MM.1S (cell line): ENCODE data around the gene UPK3B.
"Not testable (repeated sequence)": the region's sequence is repeated elsewhere in the genome, so short reads cannot be mapped to it uniquely, and the experiment has no call there.

Source experiments
- DNase-seq: peaks from one replicate; pipeline ENCODE4 v3.0.0-alpha.2; 2015
- H2AFZ ChIP-seq: fragments of 300-600 bp; sonication (generic); 2 replicates; pipeline ENCODE4 v1.6.0; 2016; ENCODE audit warnings: antibody characterized with exemption, low read length
- H3F3A ChIP-seq: fragments of 300-600 bp; sonication (generic); 2 replicates; pipeline ENCODE4 v1.6.1; 2016; ENCODE audit warnings: mild to moderate bottlenecking, antibody characterized with exemption, low read length, moderate library complexity, mixed read lengths; ENCODE audit not compliant: insufficient read depth
- H3K27ac ChIP-seq: fragments of 300-600 bp; sonication (generic); 2 replicates; pipeline ENCODE4 v1.5.1; 2016; ENCODE audit warnings: mild to moderate bottlenecking, low read length
- H3K27me3 ChIP-seq: fragments of 300-600 bp; sonication (generic); replicated peaks from 2 replicates; pipeline ENCODE4 v1.6.0; 2016; ENCODE audit warnings: low read length; ENCODE audit not compliant: insufficient read depth
- H3K36me3 ChIP-seq: fragments of 300-600 bp; sonication (generic); replicated peaks from 2 replicates; pipeline ENCODE4 v1.6.1; 2016; ENCODE audit warnings: mild to moderate bottlenecking, low read length, mixed read lengths; ENCODE audit not compliant: insufficient read depth
- H3K4me1 ChIP-seq: fragments of 300-600 bp; sonication (generic); 2 replicates; pipeline ENCODE4 v1.6.1; 2016; ENCODE audit warnings: low read length, mixed read lengths
- H3K4me2 ChIP-seq: fragments of 300-600 bp; sonication (generic); 2 replicates; pipeline ENCODE4 v1.6.0; 2016; ENCODE audit warnings: low read depth, low read length
- H3K4me3 ChIP-seq: fragments of 300-600 bp; sonication (generic); 2 replicates; pipeline ENCODE4 v1.5.1; 2016; ENCODE audit warnings: low read length, mixed read lengths
- H3K79me2 ChIP-seq: fragments of 300-600 bp; sonication (generic); 2 replicates; pipeline ENCODE4 v1.6.1; 2016; ENCODE audit warnings: mixed run types, low read length, mixed read lengths
- H3K9ac ChIP-seq: fragments of 300-600 bp; sonication (generic); 2 replicates; pipeline ENCODE4 v1.6.1; 2016; ENCODE audit warnings: low read length, mixed read lengths
- H3K9me2 ChIP-seq: fragments of 300-600 bp; sonication (generic); replicated peaks from 2 replicates; pipeline ENCODE4 v1.6.1; 2016; ENCODE audit warnings: mild to moderate bottlenecking, low read length, mixed read lengths; ENCODE audit not compliant: insufficient read depth
- H3K9me3 ChIP-seq: fragments of 300-600 bp; sonication (generic); replicated peaks from 2 replicates; pipeline ENCODE4 v1.6.1; 2016; ENCODE audit warnings: mild to moderate bottlenecking, low read length, mixed read lengths; ENCODE audit not compliant: insufficient read depth
- H4K20me1 ChIP-seq: fragments of 300-600 bp; sonication (generic); 2 replicates; pipeline ENCODE4 v1.6.1; 2016; ENCODE audit warnings: mild to moderate bottlenecking, low read length, moderate library complexity, mixed read lengths; ENCODE audit not compliant: insufficient read depth

The UPK3B gene

DNA sequence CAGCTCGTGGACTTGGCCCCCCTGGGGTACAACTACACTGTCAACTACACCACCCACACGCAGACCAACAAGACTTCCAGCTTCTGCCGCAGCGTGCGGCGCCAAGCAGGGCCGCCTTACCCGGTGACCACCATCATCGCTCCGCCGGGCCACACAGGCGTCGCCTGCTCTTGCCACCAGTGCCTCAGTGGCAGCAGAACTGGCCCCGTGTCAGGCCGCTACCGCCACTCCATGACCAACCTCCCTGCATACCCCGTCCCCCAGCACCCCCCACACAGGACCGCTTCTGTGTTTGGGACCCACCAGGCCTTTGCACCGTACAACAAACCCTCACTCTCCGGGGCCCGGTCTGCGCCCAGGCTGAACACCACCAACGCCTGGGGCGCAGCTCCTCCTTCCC, 27.7 kb upstream of the UPK3B start:
- not testable (repeated sequence) for H3K9me2 ChIP-seq, H2AFZ ChIP-seq, H3K27me3 ChIP-seq, H3F3A ChIP-seq, H3K79me2 ChIP-seq, DNase-seq, H4K20me1 ChIP-seq, H3K4me2 ChIP-seq, H3K36me3 ChIP-seq, H3K27ac ChIP-seq, H3K9ac ChIP-seq, H3K4me3 ChIP-seq, H3K9me3 ChIP-seq, H3K4me1 ChIP-seq

DNA sequence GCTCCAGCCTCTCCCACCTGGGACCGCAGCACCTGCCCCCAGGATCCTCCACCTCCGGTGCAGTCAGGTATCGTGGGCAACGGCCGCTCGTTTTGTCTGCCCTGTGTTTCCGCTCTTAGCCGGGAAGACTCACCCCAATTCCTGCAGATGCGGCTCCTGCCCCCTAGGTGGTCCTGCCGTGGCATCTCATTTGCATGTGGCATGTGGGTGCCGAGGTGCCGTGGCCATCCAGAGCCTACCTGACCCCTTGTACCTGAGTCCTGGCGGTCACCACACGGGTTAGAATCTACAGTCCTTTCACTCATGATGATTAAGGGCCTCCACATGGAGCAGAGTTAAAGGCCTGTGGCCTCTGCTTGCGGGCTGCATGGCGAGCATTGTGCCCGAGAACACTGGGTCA, 27.3 kb upstream of the UPK3B start:
- not testable (repeated sequence) for H3K9ac ChIP-seq, H3K27me3 ChIP-seq, H3K4me3 ChIP-seq, DNase-seq, H2AFZ ChIP-seq, H3K27ac ChIP-seq, H3K9me3 ChIP-seq, H3F3A ChIP-seq, H3K4me2 ChIP-seq, H3K9me2 ChIP-seq, H3K79me2 ChIP-seq, H3K4me1 ChIP-seq, H4K20me1 ChIP-seq, H3K36me3 ChIP-seq

DNA sequence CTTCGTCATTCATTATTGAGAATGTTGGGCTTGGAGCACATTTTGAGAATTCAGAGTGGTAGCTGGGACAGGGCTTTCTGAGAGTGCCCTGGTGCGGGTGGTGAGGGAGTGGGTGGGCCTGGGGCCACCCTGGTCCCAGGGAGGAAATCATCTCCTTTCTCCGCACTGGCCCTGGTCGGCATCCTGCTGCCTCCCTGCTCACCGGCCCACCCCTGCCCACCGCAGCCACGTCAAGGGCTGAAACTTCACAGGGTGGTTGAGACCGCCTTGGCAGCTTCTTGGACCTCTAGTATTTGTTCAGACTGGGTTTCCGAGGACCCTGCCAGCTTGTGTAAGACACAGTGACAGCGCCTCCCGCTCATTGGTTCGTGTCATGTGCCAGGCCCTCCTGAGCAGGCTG, 25.9 kb upstream of the UPK3B start:
- H3K4me1 ChIP-seq, H4K20me1 ChIP-seq, H3K27me3 ChIP-seq, H3K9me3 ChIP-seq, H3K27ac ChIP-seq, H3K9me2 ChIP-seq, DNase-seq, H3K4me2 ChIP-seq, H3K4me3 ChIP-seq, H3K9ac ChIP-seq, H3F3A ChIP-seq, H3K36me3 ChIP-seq, H3K79me2 ChIP-seq, H2AFZ ChIP-seq: not testable (repeated sequence)

DNA sequence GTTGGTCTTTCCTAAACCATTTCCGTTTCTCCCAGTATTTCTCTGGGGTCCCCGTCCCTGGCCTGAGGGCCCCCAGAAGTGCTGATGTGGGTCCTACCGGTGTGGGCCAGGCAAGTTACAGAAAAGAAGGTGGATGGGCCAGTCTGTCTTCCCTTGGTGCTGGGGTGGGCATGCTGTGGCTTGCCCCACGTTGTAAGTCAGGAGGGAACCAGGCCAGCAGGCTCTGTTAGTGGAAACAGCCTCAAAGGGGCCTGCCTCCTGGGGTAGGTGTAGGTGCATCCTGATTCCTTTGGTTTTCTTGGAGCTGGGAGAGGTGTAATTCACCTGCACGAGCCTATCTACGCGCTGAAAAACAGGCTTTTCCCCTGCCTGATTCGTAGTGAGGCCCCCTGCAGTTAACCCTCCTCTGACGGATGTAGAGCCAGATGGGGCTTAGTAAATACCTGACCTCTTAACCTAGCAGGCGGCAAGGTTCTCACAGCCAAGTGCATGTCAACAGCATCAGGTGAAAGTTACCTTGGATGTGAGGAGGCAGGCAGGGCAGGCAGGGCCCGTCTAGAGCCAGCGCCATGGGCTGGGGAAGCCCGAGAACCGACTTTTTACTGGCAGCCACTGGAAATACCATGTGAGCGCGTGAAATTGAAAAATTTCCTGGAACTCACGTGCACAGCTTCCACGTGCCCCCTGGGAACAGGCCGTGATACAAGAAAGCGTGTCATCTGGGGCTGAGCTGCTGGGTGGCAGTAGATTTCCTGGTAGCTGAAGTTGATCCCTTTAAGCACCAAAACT, 24.3 kb upstream of the UPK3B start:
- not testable (repeated sequence) for H3K27me3 ChIP-seq, H3K79me2 ChIP-seq, H2AFZ ChIP-seq, H3K4me3 ChIP-seq, H3K36me3 ChIP-seq, H4K20me1 ChIP-seq, H3K27ac ChIP-seq, H3K4me2 ChIP-seq, H3K4me1 ChIP-seq, H3K9me3 ChIP-seq, DNase-seq, H3F3A ChIP-seq, H3K9me2 ChIP-seq, H3K9ac ChIP-seq

DNA sequence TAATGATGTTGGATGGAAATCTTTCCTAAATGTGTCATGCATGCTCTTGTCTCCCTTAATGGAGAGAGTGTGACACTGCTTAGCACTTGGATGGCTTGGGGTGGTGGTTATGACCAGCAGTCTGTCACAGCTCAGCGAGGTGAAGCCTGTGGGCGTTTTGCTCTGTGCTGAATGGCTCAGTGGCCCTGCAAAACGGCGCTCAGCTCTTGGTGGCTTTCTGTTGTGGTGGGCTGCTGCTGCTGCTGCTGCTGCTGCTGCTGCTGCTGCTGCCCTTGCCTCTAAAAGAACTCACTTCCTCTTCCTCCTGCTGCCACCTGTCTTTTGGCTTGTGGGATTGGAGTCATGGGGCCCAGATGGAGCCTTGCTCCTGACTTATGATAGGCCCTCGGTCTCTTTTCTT, 23.7 kb upstream of the UPK3B start:
- H3F3A ChIP-seq, DNase-seq, H3K9me3 ChIP-seq, H3K4me2 ChIP-seq, H3K4me1 ChIP-seq, H3K9me2 ChIP-seq, H3K79me2 ChIP-seq, H3K27me3 ChIP-seq, H3K27ac ChIP-seq, H3K9ac ChIP-seq, H4K20me1 ChIP-seq, H3K36me3 ChIP-seq, H2AFZ ChIP-seq, H3K4me3 ChIP-seq: not testable (repeated sequence)

DNA sequence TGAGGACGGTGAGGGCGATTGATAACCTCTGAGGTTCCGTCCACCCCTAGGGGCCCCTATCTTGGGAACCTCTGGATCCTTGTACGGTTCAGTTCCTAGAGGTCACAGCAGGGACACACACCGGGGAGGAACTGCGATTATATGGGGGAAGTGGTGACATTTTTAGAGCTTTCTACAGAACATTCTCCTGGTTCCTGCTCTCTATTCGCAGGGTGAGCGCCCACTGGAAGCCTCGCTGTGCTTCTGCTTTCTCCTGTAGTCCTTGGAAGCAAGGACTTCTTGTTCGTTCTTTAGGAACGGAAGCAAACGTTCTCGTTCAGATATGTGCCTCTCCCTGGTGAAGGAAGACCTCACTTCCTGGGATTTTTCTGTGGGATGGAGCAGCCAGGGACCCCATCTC, 22.4 kb upstream of the UPK3B start:
- not testable (repeated sequence) for H3K9ac ChIP-seq, H4K20me1 ChIP-seq, H3K9me2 ChIP-seq, H3F3A ChIP-seq, H3K36me3 ChIP-seq, H3K9me3 ChIP-seq, H2AFZ ChIP-seq, H3K79me2 ChIP-seq, H3K4me2 ChIP-seq, H3K27ac ChIP-seq, DNase-seq, H3K4me1 ChIP-seq, H3K4me3 ChIP-seq, H3K27me3 ChIP-seq

DNA sequence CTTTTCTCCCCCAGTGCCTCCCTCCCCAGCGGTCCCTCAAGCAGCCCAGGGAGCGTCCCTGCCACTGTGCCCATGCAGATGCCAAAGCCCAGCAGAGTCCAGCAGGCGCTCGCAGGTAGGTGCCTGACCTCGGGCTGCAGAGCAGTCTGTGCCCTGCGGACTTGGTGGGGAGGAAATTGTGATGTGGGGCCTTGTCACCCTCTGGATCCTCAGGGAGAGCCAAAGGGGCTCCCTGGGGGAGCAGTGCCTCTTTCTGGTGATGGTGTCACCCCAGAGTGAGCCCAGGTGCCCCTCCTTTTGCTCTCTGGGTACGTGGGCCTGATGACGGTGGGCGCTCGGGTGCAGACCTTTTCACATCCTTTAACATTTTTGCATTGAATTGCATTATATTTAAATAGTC, 18.2 kb upstream of the UPK3B start:
- not testable (repeated sequence) for H4K20me1 ChIP-seq, H3K27me3 ChIP-seq, H3K4me3 ChIP-seq, H3K4me1 ChIP-seq, H3K79me2 ChIP-seq, H3K9me3 ChIP-seq, DNase-seq, H3F3A ChIP-seq, H3K4me2 ChIP-seq, H2AFZ ChIP-seq, H3K36me3 ChIP-seq, H3K9me2 ChIP-seq, H3K27ac ChIP-seq, H3K9ac ChIP-seq

DNA sequence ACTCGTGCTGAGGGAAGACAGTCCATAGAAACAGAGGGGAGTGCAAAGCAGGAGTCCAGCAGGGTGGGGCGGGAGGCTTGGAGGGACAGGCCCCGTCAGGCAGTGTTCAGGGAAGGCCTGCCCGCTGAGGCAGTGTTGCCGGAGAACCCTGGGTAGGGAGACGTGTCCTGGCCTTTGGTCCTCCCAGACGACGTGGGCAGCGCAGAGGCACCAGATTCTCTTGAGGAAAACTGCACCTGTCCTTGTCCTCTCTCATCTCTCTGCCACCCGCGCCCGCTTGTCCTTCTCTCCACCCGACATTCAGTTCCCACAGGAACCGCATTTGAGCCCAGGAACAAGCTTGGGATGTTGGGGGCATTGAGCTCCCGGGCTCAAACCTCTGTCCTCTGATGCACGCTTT, 14.6 kb upstream of the UPK3B start:
- H3K9me2 ChIP-seq, H3K79me2 ChIP-seq, H3K36me3 ChIP-seq, H3K4me3 ChIP-seq, H3K4me2 ChIP-seq, H3K27me3 ChIP-seq, H3K4me1 ChIP-seq, H3K9me3 ChIP-seq, H3K9ac ChIP-seq, H3F3A ChIP-seq, H3K27ac ChIP-seq, DNase-seq, H4K20me1 ChIP-seq, H2AFZ ChIP-seq: not testable (repeated sequence)
